ENCODE data around the gene BYSL. TPM values are rescaled to one million over a fixed set of nuclear protein-coding genes. Genes with fewer than 3 reads are reported as not detected.
"Not testable (repeated sequence)": the region's sequence is repeated elsewhere in the genome, so short reads cannot be mapped to it uniquely, and the experiment has no call there.

Gene BYSL
- total and polyA plus RNA-seq, 5 experiments from 2014 or later: 3.5 to 7.6 (median 5.3) TPM

DNA sequence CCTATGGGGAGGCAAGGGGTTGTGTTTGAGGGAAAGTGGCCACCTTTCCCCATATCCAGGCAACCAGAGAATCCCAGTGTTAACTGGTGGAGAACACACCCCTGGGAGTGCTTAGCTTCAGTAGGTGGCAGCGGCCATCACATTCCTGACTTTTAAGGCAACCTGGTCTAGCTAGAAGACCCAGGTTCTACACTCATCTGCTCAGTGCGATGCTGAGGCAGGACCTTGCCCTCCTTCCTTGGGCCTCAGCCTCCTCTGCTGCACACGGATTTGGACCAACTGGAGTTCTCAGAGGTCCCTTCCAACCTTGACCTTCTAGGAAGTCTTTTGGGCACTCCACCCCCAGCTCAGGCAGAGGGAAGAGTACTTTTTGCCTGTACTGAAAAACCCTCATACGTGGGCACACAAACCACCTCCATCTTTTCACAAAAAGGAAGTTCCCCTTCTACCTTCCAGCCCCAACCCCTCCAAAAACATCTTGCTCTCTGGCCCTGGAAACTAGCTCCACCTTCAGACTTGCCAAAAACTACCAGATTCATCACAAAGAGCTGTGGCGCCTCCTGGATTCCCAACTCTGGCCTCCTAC is 17.4 kb downstream of the BYSL start:
- peak overlapping the region; percentile 87 to 96 (median 92) for H3K4me3 Mint-ChIP-seq
- POLR2A ChIA-PET: interaction anchor here (0.6 to 12.5 kb wide), 11 partner anchors 11 to 150 kb away, joined by 3 to 233 read pairs (median 5); partner anchors contain the start of genes BYSL, MED20 and TAF8
- peak in 1 of 10 donors; percentile 5 for DNase-seq
- H3K36me3 Mint-ChIP-seq: peaks cover 0 to 36% (median 13%) of the 10 kb centered on the region in 3 donors
- peaks cover 52 to 82% (median 81%) of the 10 kb centered on the region in 4 donors for H3K4me1 Mint-ChIP-seq
- no peak for ATAC-seq
- H3K9me3 Mint-ChIP-seq: no peaks in the 10 kb centered on the region
- H3K27ac Mint-ChIP-seq: peak overlapping the region; percentile 87 to 99 (median 94)
- H3K27me3 Mint-ChIP-seq: no peaks in the 10 kb centered on the region

DNA sequence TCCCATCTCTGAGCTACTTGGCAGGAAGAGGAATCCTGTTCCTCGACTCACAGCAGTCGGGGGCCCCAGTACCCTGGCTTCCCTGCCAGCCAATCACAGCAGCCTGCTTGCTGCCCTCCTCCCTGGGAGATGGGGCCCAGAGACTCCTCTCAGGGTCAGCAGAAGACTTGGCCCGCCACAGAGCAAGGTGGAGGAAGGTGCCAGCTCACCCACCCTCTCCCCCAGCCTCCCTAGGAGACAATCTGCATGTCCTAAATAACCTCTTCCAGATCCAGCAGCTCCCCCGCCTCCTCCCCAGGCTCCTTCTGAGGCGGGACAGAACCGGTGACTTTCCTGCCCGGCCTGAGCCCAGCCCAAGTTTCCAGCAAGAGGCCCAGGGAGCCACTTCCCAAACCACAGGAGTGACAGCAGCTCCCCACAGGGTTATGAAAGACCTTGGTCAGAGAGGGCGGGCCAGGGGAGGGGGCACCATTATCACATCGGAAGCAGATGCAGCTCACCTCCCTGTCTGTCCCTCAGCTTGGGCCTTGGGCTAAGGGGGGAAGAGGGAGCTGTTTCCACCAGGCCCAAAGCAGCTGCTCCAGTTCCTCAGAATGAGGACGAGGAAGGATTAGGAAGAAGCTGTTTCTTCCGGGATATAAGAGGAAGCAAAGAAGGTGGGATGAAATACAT is 18.0 kb downstream of the BYSL start:
- Mint-ChIP-seq H3K4me1 (peaks cover 52 to 83% (median 79%) of the 10 kb centered on the region in 4 donors), H3K4me3 (peak overlapping the region; percentile 87 to 96 (median 92)), H3K27me3 (no peaks in the 10 kb centered on the region), H3K36me3 (peaks cover 0 to 30% (median 10%) of the 10 kb centered on the region in 3 donors), H3K9me3 (no peaks in the 10 kb centered on the region), H3K27ac (peak overlapping the region; percentile 87 to 99 (median 94))
- POLR2A ChIA-PET: interaction anchor here (0.6 to 12.5 kb wide), 13 partner anchors 10 to 150 kb away, joined by 3 to 233 read pairs (median 5); partner anchors contain the start of genes BYSL, MED20 and TAF8
- ATAC-seq (no peak), DNase-seq (peak in 1 of 10 donors; percentile 17)

DNA sequence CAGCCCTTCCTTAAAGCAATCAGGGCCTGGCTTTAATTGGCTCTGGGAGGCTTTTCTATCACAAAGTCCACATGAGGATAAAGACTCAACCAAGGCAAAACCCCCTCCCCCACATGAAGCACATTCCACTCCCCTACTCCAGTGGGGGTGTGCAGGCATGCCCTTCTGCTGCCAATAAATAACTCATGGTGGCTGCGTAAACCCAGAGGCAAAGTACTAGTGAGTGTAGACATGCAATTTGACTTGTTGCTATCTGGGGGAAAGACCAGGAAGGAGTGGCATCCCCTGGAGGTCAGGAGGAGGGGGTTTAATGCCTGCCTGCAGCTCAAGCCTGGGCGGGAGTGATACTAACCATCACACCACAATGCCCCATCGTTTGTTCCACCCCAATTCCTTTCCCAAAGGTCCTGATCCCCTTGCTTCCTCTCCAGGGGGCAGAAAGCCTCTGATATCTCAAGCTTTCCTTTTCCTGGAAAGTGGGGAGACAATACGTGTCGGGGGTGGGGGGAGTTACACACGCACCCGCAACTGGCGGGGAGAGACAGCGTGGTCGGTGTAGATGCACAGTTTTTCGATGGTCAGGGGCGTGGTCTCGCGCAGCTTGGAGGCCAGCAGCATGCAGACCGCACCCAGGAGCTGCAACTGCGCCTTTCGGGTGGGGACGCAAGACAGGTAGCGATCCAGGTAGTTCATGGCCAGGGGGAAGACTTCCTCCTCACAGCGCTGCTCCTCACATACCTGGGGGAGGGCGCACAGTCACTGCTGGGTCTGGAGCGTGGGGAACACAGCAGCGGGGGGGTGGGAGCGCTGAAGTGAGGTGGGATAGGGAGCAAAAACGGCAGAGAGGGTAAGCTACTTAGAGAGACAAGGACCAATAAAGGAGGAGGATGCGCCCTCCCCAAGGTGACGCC is 18.8 kb downstream of the BYSL start:
- no peak for DNase-seq
- Mint-ChIP-seq H3K36me3 (peaks cover 0 to 26% (median 4%) of the 10 kb centered on the region in 3 donors), H3K4me3 (peak overlapping the region; percentile 87 to 96 (median 92)), H3K9me3 (no peaks in the 10 kb centered on the region), H3K4me1 (peaks cover 46 to 83% (median 78%) of the 10 kb centered on the region in 4 donors), H3K27ac (peak overlapping the region; percentile 87 to 99 (median 94)), H3K27me3 (no peaks in the 10 kb centered on the region)
- ATAC-seq: peak in 1 of 2 donors; percentile 34
- POLR2A ChIA-PET: interaction anchor here (0.5 to 12.5 kb wide), 14 partner anchors 10 to 149 kb away, joined by 3 to 233 read pairs (median 4); partner anchors contain the start of genes BYSL, MED20 and TAF8

DNA sequence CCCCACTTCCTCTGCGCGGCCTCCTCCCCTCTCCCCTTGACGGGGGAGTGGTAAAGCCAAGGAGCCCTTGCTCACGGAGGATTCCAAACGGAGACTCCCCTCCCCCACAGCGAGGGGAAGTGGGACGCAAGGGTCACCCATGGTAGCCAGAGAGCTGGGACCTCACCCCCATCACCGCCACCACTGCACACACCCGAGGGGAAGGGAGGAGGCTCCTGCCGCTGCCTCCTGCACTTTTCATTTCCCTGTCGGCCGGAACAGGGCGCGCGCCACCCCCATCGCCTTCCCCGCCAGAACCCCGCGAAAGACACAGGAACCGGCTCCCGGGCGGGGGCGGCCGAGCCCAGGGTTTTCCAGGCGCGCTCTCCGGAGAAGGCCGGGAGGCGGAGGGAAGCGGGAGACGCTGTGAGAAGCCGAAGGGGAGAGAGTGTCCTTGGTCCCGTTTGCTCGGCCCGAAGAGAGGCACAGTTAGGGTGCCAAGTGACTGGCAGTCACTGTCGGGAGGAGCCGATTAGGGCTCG is 19.5 kb downstream of the BYSL start:
- peaks cover 0 to 21% (median 4%) of the 10 kb centered on the region in 3 donors for H3K36me3 Mint-ChIP-seq
- POLR2A ChIA-PET: interaction anchor here (0.5 to 12.5 kb wide), 11 partner anchors 9 to 105 kb away, joined by 3 to 233 read pairs (median 6); partner anchors contain the start of genes BYSL, MED20 and TAF8

DNA sequence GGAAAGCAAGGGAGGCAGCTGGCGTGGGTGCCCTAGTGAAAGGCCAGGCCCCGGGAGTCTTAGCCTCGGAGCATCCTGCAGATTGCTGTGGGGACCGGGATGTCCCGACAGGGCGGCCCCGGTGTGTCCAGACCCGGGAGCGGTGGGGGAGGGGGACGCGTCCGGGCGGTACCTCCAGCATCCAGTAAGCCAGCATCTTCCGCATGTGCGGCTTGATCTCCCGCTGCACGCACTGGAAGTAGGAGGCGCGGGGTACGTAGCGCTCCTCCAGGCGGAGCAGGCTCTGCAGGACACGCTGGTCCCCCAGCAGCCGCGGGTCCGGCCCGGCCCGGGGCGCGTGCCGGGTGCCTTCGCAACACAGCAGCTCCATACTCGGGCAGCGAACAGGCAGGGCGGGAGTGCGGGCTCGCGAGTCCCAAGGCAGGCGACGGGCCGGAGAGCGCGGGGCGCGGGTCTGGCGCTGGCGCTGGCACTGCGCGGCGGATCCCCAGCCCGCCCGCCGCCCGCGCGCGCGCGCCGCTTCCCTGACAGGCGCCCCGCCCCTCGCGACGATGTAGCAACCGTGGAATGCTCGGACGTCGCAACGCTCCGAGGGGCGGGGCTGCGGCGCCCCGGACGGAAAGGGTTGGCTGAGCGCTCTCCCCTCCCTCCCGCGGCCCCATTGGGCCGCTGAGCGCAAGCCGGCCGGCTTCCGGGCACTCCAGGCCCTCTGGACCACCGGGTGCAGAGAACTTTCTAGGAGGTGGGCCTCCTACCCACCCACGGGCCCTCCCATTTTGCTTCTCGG is 20.2 kb downstream of the BYSL start, which contains the start of gene CCND3:
Gene CCND3 (minus strand): TSS at position 529 of the 787 bp plus-strand sequence. CDS start 159 bp downstream, at position 370.
- POLR2A ChIA-PET: interaction anchor here (0.5 to 12.5 kb wide), 9 partner anchors 9 to 105 kb away, joined by 3 to 233 read pairs (median 7); partner anchors contain the start of genes BYSL, MED20 and TAF8
- Mint-ChIP-seq H3K27ac (peak within 1 kb of the TSS; percentile 89 to 99 (median 94)), H3K4me1 (peaks cover 43 to 79% (median 75%) of the 10 kb centered on the region in 4 donors), H3K36me3 (peaks cover 0 to 18% (median 0%) of the 10 kb centered on the region in 3 donors), H3K9me3 (no peaks in the 10 kb centered on the region), H3K27me3 (no peaks in the 10 kb centered on the region), H3K4me3 (peak within 1 kb of the TSS; percentile 87 to 96 (median 92))
- peak; percentile 66 to 89 (median 77) for DNase-seq
- peak; percentile 67 to 71 for ATAC-seq

More for the DNA sequence above, 19.5 kb downstream of the BYSL start:
- H3K4me3 Mint-ChIP-seq: peak overlapping the region; percentile 87 to 96 (median 92)
- no peaks in the 10 kb centered on the region for H3K27me3 Mint-ChIP-seq
- peaks cover 46 to 82% (median 77%) of the 10 kb centered on the region in 4 donors for H3K4me1 Mint-ChIP-seq
- H3K27ac Mint-ChIP-seq: peak overlapping the region; percentile 87 to 99 (median 94)
- ATAC-seq (peak; percentile 15 to 36), DNase-seq (peak; percentile 45 to 82 (median 59))
- no peaks in the 10 kb centered on the region for H3K9me3 Mint-ChIP-seq

DNA sequence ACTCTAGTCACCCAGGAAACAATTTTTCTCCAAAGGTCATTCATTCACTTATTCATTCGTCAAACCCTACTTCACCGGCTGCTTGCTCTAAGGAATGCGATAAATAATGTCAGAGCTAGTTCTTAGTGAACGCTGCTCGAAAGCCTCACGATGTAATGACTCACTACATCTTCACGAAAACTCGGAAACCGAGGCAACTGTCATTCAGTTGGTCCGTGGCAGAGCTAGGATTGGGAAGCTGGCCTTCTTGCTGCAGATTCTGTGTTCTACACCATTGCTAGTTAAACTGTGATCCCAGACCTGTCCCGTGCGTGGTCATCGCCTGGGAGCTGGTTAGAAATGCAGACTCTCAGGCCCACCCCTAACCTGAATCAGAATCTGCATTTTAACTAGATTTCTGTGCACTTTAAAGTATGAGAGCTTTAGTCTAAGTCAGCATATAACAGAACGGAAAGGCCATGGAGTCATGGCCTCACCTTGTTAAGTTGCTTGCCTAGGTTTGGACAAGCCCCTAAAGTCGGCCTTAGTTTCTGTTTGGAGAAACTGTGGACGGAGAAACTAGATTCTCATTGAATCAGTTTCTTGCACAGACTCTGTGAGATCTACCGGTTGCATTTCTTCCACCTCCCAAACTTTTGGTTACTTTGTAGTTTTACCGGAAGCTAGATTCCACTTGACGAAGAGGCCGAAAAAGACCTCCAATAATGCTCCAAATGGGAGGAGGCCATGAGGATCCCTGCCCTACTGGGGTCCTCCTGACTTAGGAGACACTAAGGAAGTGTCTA is 21.0 kb downstream of the BYSL start:
- Mint-ChIP-seq H3K4me1 (peaks cover 39 to 75% (median 71%) of the 10 kb centered on the region in 4 donors), H3K9me3 (no peaks in the 10 kb centered on the region), H3K27me3 (no peaks in the 10 kb centered on the region), H3K27ac (peak overlapping the region; percentile 87 to 95 (median 90)), H3K36me3 (peaks cover 0 to 16% (median 0%) of the 10 kb centered on the region in 3 donors), H3K4me3 (peak overlapping the region; percentile 76 to 95 (median 89))
- POLR2A ChIA-PET: interaction anchor here (0.5 to 12.5 kb wide), 8 partner anchors 12 to 1266 kb away, joined by 3 to 233 read pairs (median 6); partner anchors contain the start of genes BYSL, MED20 and TAF8
- ATAC-seq (peak; percentile 20 to 24), DNase-seq (peak in 2 of 10 donors; percentile 34 to 35)

DNA sequence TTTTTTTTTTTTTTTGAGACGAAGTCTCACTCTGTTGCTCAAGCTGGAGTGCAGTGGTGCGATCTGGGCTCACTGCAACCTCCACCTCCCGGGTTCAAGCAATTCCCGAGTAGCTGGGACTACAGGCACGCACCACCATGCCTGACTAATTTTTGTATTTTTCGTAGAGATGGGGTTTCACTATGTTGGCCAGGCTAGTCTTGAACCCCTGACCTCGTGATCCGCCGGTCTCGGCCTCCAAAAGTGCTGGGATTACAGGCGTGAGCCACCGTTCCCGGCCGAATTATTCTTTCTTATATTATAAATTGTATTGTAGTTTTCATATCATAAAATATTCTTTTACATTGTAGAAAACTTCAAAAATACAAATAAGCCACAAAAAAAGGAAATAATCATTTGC is 21.6 kb downstream of the BYSL start:
- H3K36me3 Mint-ChIP-seq: peaks cover 0 to 19% (median 0%) of the 10 kb centered on the region in 3 donors
- ATAC-seq, H3K27me3 Mint-ChIP-seq, DNase-seq, H3K9me3 Mint-ChIP-seq: not testable (repeated sequence)
- H3K4me3 Mint-ChIP-seq: peak overlapping the region in 5 of 10 donors; percentile 45 to 95 (median 88)
- POLR2A ChIA-PET: interaction anchor here (0.6 to 12.5 kb wide), 6 partner anchors 21 to 1265 kb away, joined by 5 to 233 read pairs (median 6); partner anchors contain the start of genes BYSL, MED20 and TAF8
- peak overlapping the region in 7 of 10 donors; percentile 8 to 95 (median 89) for H3K27ac Mint-ChIP-seq
- peaks cover 41 to 75% (median 71%) of the 10 kb centered on the region in 4 donors for H3K4me1 Mint-ChIP-seq

DNA sequence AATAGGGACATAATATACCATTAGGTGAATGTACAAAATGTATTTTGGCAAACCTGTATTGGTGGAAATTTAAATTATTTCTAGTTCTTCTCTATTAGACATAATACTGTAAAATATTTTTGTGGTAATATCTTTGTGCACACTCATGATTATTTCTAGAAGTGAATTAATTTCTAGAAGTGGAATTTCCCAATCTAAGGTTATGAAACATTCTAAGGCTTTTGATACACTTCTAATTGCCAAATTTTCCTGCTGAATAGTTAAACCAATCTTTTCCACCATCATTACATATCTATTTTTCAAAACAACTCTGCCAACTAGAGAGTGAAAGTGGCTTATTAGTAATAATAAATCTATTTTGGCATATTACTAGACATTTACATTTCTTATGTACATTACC is 22.2 kb downstream of the BYSL start:
- peak overlapping the region in 1 of 10 donors; percentile 56 for H3K4me3 Mint-ChIP-seq
- no peak for ATAC-seq
- peaks cover 0 to 22% (median 0%) of the 10 kb centered on the region in 3 donors for H3K36me3 Mint-ChIP-seq
- H3K4me1 Mint-ChIP-seq: peaks cover 40 to 74% (median 70%) of the 10 kb centered on the region in 4 donors
- H3K27me3 Mint-ChIP-seq: no peaks in the 10 kb centered on the region
- no peak for DNase-seq
- H3K9me3 Mint-ChIP-seq: no peaks in the 10 kb centered on the region
- POLR2A ChIA-PET: interaction anchor here (0.5 to 12.5 kb wide), 4 partner anchors 20 to 1265 kb away, joined by 4 to 233 read pairs (median 6); partner anchors contain the start of gene TAF8
- H3K27ac Mint-ChIP-seq: peak overlapping the region in 6 of 10 donors; percentile 21 to 63 (median 42)

DNA sequence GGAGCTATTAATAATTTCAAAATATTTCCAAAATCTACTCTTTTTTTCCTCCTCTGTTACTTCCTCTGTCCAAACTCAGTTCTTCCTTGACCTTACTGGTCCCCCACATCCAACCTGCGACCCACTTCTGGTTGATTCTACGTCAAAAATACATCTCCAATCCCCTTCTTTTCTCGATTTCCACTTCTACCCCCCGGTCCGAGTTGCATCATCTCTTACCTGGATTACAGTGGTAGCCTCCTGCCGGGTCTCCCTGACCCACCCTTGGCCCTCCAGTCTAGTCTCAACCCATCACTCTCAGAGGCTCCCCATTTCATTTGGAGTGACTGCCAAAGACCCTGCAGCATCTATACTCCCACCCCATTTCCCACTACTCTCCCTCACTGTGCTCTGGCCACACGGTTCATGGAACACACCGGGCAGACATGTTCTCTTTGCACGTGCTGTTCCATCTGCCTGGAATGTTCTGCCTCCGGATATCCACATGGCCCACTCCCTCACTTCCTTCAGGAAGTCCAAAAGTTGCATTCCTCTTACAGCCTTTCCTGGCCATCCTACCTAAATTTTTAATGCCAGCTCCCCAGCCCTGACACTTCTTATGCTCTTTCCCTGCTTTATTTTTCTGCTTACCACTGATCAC is 26.4 kb downstream of the BYSL start:
- H3K36me3 Mint-ChIP-seq: peaks cover 0 to 43% (median 5%) of the 10 kb centered on the region in 3 donors
- POLR2A ChIA-PET: interaction anchor here (0.9 to 4.9 kb wide), 2 partner anchors 8 to 14 kb away, joined by 4 to 30 read pairs; no protein-coding TSS in a partner anchor
- peaks cover 22 to 65% (median 61%) of the 10 kb centered on the region in 4 donors for H3K4me1 Mint-ChIP-seq
- ATAC-seq: no peak
- H3K27me3 Mint-ChIP-seq: no peaks in the 10 kb centered on the region
- H3K4me3 Mint-ChIP-seq: peak overlapping the region in 7 of 10 donors; percentile 6 to 72 (median 51)
- DNase-seq: no peak
- peak overlapping the region; percentile 68 to 91 (median 86) for H3K27ac Mint-ChIP-seq
- H3K9me3 Mint-ChIP-seq: no peaks in the 10 kb centered on the region
